ENCODE results near the gene ZCCHC10.

GRCh38 chr5:133050521-133050920 is 24.2 kb upstream of the ZCCHC10 start:
- TF ChIP-seq CTCF (conservative IDR thresholded peaks at IDR 0.05 in 1 of 2, IDR thresholded peaks at IDR 0.05 in 1 of 2; ENCODE audit: low read depth in 1 of 2, low read length in 2 of 2) (no peak), EZH2 (IDR thresholded peaks at IDR 0.05; ENCODE audit: low read length, missing control alignments) (no peak)

Data from fibroblast of lung (primary cell).